Ramos (cell line): Measurements from ENCODE around the gene RGS17.

Source experiments
- in situ Hi-C: fragments of 300-500 bp; cut with MboI; formaldehyde crosslinking; loops from one replicate; pipeline ENCODE4 v1.14.3; 2022; ENCODE audit warnings: low sequenced_read_pairs; ENCODE audit not compliant: unreplicated experiment

RGS17 gene

GRCh38 chr6:153045271-153045670, 85.8 kb downstream of the RGS17 start:
- in situ Hi-C loops: no loop called here

DNA sequence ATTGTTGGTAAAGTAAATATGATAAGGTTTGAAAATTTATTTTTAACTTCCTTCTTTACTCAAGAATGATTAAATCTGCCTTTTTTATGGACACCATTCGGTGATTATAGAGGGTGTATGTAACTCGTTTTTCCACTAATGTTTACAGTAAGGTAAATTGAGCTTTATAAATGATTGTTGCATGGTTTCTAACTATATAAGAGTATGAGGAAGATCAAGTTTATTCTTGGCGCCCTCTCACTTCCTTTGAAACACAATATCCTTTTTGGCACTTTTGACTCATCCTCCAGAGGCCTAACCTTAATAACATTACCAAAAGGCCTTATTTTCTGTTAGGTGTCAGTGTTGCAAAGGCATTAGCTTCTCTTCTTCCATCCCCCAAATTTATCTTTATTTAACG, 86.8 kb downstream of the RGS17 start:
- in situ Hi-C loops: no loop called here

GRCh38 chr6:153043719-153044118, 87.4 kb downstream of the RGS17 start:
- in situ Hi-C loops: no loop called here

- in situ Hi-C loops: no loop called here
Observed at GRCh38 chr6:153038378-153039057, 92.6 kb downstream of the RGS17 start.

GRCh38 chr6:153034139-153034538, 96.9 kb downstream of the RGS17 start:
- in situ Hi-C loops: no loop called here

- in situ Hi-C loops: no loop called here
Observed at GRCh38 chr6:153032255-153032882, 98.7 kb downstream of the RGS17 start.

DNA sequence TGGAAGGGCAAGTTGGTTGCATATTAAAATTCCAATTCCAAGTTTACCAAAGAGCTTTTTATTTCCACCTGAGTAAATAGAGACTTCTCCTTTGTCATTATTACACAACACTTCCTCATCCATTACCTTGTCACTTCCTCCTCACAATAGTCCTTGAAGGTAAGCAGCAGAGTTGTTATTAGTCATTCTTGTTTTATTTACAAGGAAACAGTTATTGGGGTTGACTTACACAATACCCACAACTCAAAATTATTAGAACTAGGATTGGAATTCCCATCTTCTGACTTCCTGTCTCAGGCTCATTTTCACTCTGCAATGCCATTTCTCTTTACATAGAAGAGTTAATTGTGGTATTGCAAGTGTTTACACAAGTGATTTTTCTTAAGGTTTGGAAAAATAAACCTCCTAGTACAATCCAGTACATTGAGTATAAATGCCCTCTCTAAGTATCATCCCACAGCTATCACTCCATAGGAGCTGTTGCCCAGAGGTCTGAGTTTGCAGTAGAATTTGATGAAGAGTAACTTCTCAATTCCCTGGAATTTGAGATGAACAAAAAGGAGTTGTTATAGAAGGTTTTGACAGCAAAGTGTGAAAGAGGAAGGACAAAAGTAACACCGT, 99.6 kb downstream of the RGS17 start:
- in situ Hi-C loops: no loop called here

GRCh38 chr6:153028963-153029362, 102.1 kb downstream of the RGS17 start:
- in situ Hi-C loops: loop anchor here (10.0 kb wide), 1 partner anchor 164 kb away; no protein-coding TSS in a partner anchor

DNA sequence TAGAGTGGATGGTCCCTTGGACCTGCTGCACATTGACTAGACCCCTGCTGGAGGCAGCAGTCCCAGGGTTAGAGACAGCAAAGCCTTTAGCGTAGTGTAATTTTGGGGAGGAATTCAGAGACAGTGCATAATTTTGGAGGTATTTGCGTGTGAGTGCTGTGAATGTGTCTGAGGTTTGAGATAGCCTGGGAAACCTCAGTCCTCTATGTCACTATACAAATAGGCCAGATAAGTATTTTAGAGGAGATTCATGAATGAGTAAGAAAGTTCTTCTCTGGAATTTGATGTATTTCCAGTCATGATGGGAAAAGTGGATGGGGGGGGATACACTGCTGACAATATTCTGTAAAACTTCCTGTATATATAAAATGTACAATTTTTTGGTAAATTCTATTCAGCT, 102.8 kb downstream of the RGS17 start:
- in situ Hi-C loops: loop anchor here (10.0 kb wide), 1 partner anchor 163 kb away; no protein-coding TSS in a partner anchor

GRCh38 chr6:153027480-153027879, 103.6 kb downstream of the RGS17 start:
- in situ Hi-C loops: loop anchor here (10.0 kb wide), 1 partner anchor 163 kb away; no protein-coding TSS in a partner anchor

DNA sequence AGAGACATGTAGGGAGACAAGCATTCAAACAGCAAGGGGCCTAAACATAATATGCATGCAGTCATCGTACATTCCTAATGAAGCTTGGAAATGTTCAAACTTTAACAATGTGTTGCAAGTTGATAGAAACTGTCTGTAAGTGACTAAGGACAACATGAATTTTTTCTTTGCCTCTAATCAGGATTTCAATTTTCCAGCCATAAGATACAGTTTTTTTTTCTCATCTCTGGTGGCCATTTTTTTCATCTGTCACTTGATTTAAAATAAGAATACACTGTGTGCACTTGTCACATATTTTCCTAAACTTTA, 106.4 kb downstream of the RGS17 start:
- in situ Hi-C loops: loop anchor here (10.0 kb wide), 1 partner anchor 160 kb away; no protein-coding TSS in a partner anchor

DNA sequence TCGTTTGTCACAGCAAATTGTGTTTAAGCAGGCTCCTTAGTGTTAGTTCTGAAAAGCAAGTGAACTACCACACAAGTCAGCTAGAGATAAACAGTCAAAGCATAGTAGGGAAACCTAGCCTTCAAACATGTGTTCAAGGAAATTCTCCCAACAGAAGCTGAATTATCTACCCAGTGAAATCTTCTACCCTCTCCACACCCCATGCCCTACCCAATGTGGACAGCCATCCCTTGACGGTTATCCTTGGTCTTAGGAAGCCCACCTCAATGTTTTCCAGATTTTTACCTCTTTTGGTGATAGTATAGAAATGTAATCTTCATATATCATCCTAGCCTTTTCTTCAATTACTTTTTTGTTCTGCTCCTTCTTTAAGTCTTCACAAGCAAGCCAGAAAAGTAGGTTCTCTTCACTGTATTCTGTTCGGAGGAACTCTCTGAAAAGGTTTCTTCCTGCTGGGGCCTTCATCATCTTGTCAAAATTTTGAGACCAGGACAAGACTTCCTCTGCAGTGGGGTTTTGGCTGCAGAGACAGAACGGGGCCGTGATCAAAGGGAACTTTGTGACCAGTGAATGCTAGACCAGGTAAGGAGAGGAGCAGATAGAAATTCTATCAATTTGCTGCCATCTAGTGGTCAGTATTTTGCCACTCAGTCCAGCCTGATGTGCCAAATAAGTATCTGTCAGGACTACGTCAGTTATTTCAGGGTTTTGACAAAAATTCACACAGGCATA, 106.9 kb downstream of the RGS17 start:
- in situ Hi-C loops: loop anchor here (10.0 kb wide), 1 partner anchor 159 kb away; no protein-coding TSS in a partner anchor

DNA sequence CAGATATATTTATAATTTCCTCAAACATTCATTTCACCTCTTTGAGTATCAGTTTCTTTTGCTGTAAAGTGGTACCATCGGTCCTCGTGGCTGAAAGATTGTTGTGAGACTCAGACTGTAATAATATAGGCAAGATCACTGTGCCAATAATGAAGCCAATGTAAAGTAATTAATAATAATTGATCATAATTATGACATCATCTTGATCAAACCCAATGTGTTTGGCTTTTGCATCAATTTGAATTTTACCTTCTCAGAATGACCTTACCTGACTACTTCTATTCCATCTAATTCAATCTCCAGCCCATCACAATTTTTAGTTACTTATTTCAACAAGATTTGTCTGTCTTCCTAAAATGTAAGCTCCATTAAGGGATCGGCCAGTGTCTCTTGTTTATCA, 112.7 kb downstream of the RGS17 start:
- in situ Hi-C loops: no loop called here

DNA sequence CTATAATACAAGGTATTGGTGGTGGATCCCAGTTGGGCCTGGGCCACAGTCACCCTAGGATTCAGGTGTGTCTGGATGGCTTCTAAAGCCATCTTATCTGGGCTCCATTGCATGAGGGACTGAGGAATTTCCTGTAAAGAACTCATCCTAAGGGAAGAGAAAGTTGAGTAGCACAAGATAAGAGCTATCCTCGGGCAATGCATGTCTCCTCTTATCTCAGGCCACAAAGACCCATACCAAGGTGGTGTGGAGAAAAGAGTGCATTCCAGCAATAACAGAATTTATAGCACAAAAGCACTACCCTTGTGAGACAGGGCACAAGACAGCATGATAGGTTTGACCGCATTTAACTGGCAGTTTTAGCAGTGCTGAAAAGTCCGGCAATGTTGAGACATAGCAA, 114.2 kb downstream of the RGS17 start:
- in situ Hi-C loops: no loop called here

GRCh38 chr6:153015094-153015640, 115.9 kb downstream of the RGS17 start:
- in situ Hi-C loops: no loop called here

DNA sequence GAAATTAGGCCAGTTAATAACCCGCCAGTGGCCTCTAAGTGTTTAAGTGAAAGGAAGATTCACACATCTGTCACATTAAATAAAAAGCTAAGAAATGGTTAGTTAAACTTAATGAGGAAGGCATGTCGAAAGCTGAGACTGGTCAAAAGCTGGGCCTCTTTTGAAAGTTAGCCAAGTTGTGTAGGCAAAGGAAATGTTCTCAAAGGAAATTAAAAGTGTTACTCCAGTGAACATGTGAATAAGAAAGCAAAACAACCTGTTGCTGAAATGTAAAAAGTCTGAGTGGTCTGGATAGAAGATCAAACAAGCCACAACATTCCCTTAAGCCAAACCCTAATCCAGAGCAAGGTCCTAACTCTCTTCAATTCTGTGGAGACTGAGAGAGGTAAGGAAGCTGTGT, 117.6 kb downstream of the RGS17 start:
- in situ Hi-C loops: no loop called here

DNA sequence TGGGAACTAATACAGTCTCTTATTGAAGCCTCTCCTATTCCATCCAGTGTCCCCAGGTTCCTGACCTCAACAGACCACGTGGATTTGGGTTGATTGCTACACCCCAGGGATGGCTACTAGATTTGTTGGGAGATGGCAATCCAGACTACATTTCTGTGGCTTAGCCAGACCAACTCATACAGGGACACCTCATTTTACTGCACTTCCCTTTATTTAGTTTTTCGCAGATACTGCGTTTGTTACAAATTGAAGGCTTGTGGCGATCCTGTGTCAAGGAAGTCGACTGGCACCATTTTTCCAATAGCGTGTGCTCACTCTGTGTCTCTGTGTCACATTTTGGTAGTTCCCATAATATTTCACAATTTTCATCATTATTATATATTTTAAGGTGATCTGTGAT, 118.2 kb downstream of the RGS17 start:
- in situ Hi-C loops: no loop called here

DNA sequence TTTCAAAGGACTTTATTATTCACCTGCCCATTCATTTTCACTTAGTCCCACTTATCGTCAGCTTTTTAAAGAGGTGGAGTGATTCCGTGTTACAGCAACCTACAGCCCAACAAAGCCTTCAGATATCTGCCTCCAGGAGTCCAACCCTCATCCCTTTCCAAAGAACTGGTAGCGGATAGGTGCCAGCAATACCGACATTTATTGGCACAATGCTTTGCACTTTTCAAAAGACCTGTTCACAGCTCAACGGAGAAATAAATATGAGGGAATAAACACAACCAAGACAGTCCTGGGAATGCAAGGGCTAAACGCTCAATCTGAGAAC, 127.8 kb downstream of the RGS17 start:
- in situ Hi-C loops: no loop called here

GRCh38 chr6:153002613-153003365, 128.3 kb downstream of the RGS17 start, which contains the start of gene MTRF1L:
TSS of gene MTRF1L (minus strand) at chr6:153002709. CDS start at chr6:153002685, 24 bp downstream.
- in situ Hi-C loops: no loop called here
